Measurements from ENCODE around the gene OR52K2.

The OR52K2 gene

GRCh38 chr11:4491878-4492606 lies 42.9 kb downstream of the OR52K2 start:
- Mint-ChIP-seq H3K4me3 (no peak overlapping the region), H3K27me3 (peaks cover 58 to 65% of the 10 kb centered on the region in 2 donors), H3K27ac (no peak overlapping the region), H3K9me3 (no peaks in the 10 kb centered on the region), H3K4me1 (ENCODE audit: low read depth in 2 of 2) (peaks cover 4% of the 10 kb centered on the region in 2 donors), H3K36me3 (ENCODE audit: insufficient read depth) (no peaks in the 10 kb centered on the region)
- ATAC-seq (replicated peaks) (no peak), DNase-seq (no peak)

- Mint-ChIP-seq H3K9me3 (no peaks in the 10 kb centered on the region), H3K27ac (no peak overlapping the region), H3K27me3 (peaks cover 64% of the 10 kb centered on the region in 2 donors), H3K4me1 (ENCODE audit: low read depth in 2 of 2) (peaks cover 4% of the 10 kb centered on the region in 2 donors), H3K4me3 (peak overlapping the region; percentile 7 to 32), H3K36me3 (ENCODE audit: insufficient read depth) (no peaks in the 10 kb centered on the region)
- ATAC-seq (replicated peaks) (no peak), DNase-seq (no peak)
Observed at GRCh38 chr11:4493480-4493818, 44.4 kb downstream of the OR52K2 start.

GRCh38 chr11:4495487-4495886 lies 46.4 kb downstream of the OR52K2 start:
- Mint-ChIP-seq H3K36me3 (ENCODE audit: insufficient read depth) (no peaks in the 10 kb centered on the region), H3K4me3 (no peak overlapping the region), H3K4me1 (ENCODE audit: low read depth in 2 of 2) (peaks cover 4% of the 10 kb centered on the region in 2 donors), H3K27ac (no peak overlapping the region), H3K27me3 (peaks cover 46 to 53% of the 10 kb centered on the region in 2 donors), H3K9me3 (no peaks in the 10 kb centered on the region)
- DNase-seq (no peak), ATAC-seq (replicated peaks) (no peak)

- Mint-ChIP-seq H3K4me1 (ENCODE audit: low read depth in 2 of 2) (peaks cover 4% of the 10 kb centered on the region in 2 donors), H3K4me3 (no peak overlapping the region), H3K36me3 (ENCODE audit: insufficient read depth) (no peaks in the 10 kb centered on the region), H3K27ac (no peak overlapping the region), H3K27me3 (peaks cover 49 to 53% of the 10 kb centered on the region in 2 donors), H3K9me3 (no peaks in the 10 kb centered on the region)
- no peak for ATAC-seq (replicated peaks)
- DNase-seq = no peak
Observed at GRCh38 chr11:4495986-4496385, 46.9 kb downstream of the OR52K2 start.

- H3K27ac Mint-ChIP-seq = no peak overlapping the region
- no peak for DNase-seq
- H3K4me1 Mint-ChIP-seq (ENCODE audit: low read depth in 2 of 2) = peaks cover 4% of the 10 kb centered on the region in 2 donors
- H3K36me3 Mint-ChIP-seq (ENCODE audit: insufficient read depth) = no peaks in the 10 kb centered on the region
- no peak for ATAC-seq (replicated peaks)
- H3K27me3 Mint-ChIP-seq = peaks cover 48% of the 10 kb centered on the region in 2 donors
- no peaks in the 10 kb centered on the region for H3K9me3 Mint-ChIP-seq
- no peak overlapping the region for H3K4me3 Mint-ChIP-seq
Observed at GRCh38 chr11:4496557-4497248, 47.6 kb downstream of the OR52K2 start.
